ENCODE data around the gene DPP7.

Gene DPP7

GRCh38 chr9:137070201-137070905 is 44.2 kb downstream of the DPP7 start, which contains the start of gene SAPCD2 (continued):
- TF ChIP-seq ZNF596 (tag by site-specific recombination; IDR thresholded peaks at IDR 0.05) (peak; percentile 23; the same call in 1 of the 2 replicates), ZNF785 (tag by site-specific recombination; IDR thresholded peaks at IDR 0.05) (no peak), ZNF423 (tag by site-specific recombination; IDR thresholded peaks at IDR 0.05) (no peak), GFI1B (tag by site-specific recombination; IDR thresholded peaks at IDR 0.05) (no peak), ZNF580 (tag by site-specific recombination; IDR thresholded peaks at IDR 0.05) (no peak), ZXDB (tag by site-specific recombination; IDR thresholded peaks at IDR 0.05) (peak; percentile 76), REST (tag by site-specific recombination; IDR thresholded peaks at IDR 0.05) (no peak), ZBTB17 (tag by site-specific recombination; IDR thresholded peaks at IDR 0.05) (peak; percentile 90), ZNF121 (tag by site-specific recombination; IDR thresholded peaks at IDR 0.05) (no peak), HOXA7 (CRISPR knock-in tag; IDR thresholded peaks at IDR 0.05; ENCODE audit: borderline replicate concordance) (no peak), ATF2 (tag by site-specific recombination; IDR thresholded peaks at IDR 0.05; ENCODE audit: low read depth) (no peak), ZNF16 (tag by site-specific recombination; IDR thresholded peaks at IDR 0.05; ENCODE audit: low read depth) (no peak), ZNF148 (tag by site-specific recombination; IDR thresholded peaks at IDR 0.05; ENCODE audit: borderline replicate concordance) (no peak), ZNF488 (tag by site-specific recombination; IDR thresholded peaks at IDR 0.05) (no peak), KLF7 (tag by site-specific recombination; IDR thresholded peaks at IDR 0.05; ENCODE audit: borderline replicate concordance) (no peak), ZNF292 (tag by site-specific recombination; IDR thresholded peaks at IDR 0.05; ENCODE audit: borderline replicate concordance, low read depth) (no peak), ZNF132 (tag by site-specific recombination; IDR thresholded peaks at IDR 0.05; ENCODE audit: borderline replicate concordance) (no peak), ZNF544 (tag by site-specific recombination; IDR thresholded peaks at IDR 0.05) (no peak), SALL2 (tag by site-specific recombination; IDR thresholded peaks at IDR 0.05; ENCODE audit: borderline replicate concordance) (no peak), ZNF513 (tag by site-specific recombination; IDR thresholded peaks at IDR 0.05) (no peak), SCRT2 (tag by site-specific recombination; IDR thresholded peaks at IDR 0.05) (no peak), WT1 (tag by site-specific recombination; IDR thresholded peaks at IDR 0.05) (0 out of 2 replicates have a peak, but pooled peaks have one; percentile 11), ZNF184 (tag by site-specific recombination; IDR thresholded peaks at IDR 0.05) (no peak), ZNF138 (tag by site-specific recombination; IDR thresholded peaks at IDR 0.05; ENCODE audit: borderline replicate concordance) (no peak), ZEB2 (tag by site-specific recombination; IDR thresholded peaks at IDR 0.05) (peak; percentile 95), ZBTB20 (tag by site-specific recombination; IDR thresholded peaks at IDR 0.05) (peak; percentile 77; the same call in 1 of the 2 replicates), ZNF394 (tag by site-specific recombination; IDR thresholded peaks at IDR 0.05; ENCODE audit: borderline replicate concordance) (no peak), KLF9 (tag by site-specific recombination; IDR thresholded peaks at IDR 0.05; ENCODE audit: low read depth) (peak; percentile 49; the same call in 1 of the 2 replicates), OSR2 (tag by site-specific recombination; IDR thresholded peaks at IDR 0.05) (no peak), EGR2 (tag by site-specific recombination; IDR thresholded peaks at IDR 0.05; ENCODE audit: low read depth) (no peak), YY1 (tag by site-specific recombination; IDR thresholded peaks at IDR 0.05) (peak; percentile 47; the same call in 1 of the 2 replicates)
